Tibial nerve (tissue), 4 donors: ENCODE measurements around the gene OR13A1. TPM values are rescaled to one million over a fixed set of nuclear protein-coding genes. Genes with fewer than 3 reads are reported as not detected.
"Not testable (repeated sequence)": the region's sequence is repeated elsewhere in the genome, so short reads cannot be mapped to it uniquely, and the experiment has no call there.

Experiments
- DNase-seq, 2 donors: peaks; one replicate each; pipeline ENCODE4 v3.0.0-alpha.2; 2019; ENCODE audit warnings: low spot score in 2 of 2
- H3K27ac ChIP-seq, 4 donors: fragments of 200-600 bp; sonication (generic) in 3 of 4; one replicate each; pipeline ENCODE4 v1.5.1; 2017 to 2019; ENCODE audit warnings: mild to moderate bottlenecking in 1 of 4
- H3K27me3 ChIP-seq, 2 donors: fragments of 200-600 bp; sonication (generic) in 1 of 2; one replicate each; pipeline versions ENCODE4 v1.5.1 to v1.6.0; 2017 to 2019
- H3K36me3 ChIP-seq, 3 donors: fragments of 200-600 bp; sonication (generic); one replicate each; pipeline ENCODE4 v1.5.1; 2018 to 2019
- H3K4me1 ChIP-seq, 4 donors: fragments of 200-600 bp; sonication (generic) in 3 of 4; one replicate each; pipeline ENCODE4 v1.5.1; 2017 to 2019
- H3K4me3 ChIP-seq, 4 donors: fragments of 200-600 bp; sonication (generic) in 3 of 4; one replicate each; pipeline ENCODE4 v1.5.1; 2017 to 2019; ENCODE audit warnings: mild to moderate bottlenecking in 1 of 4, moderate library complexity in 1 of 4
- H3K9me3 ChIP-seq, 4 donors: fragments of 200-600 bp; sonication (generic) in 3 of 4; one replicate each; pipeline ENCODE4 v1.5.1; 2017 to 2019
- CTCF ChIP-seq, 5 experiments: fragments of 200-600 bp in 3 of 5; fragments of 450-650 bp in 2 of 5; sonication (generic) in 3 of 5; IDR thresholded peaks; one replicate each; pipeline ENCODE4 v1.5.1; 2016 to 2019; ENCODE audit warnings: antibody characterized with exemption in 5 of 5, mild to moderate bottlenecking in 3 of 5, moderate library complexity in 2 of 5
- EP300 ChIP-seq, 2 donors: sonication (generic); formaldehyde crosslinking; IDR thresholded peaks; one replicate each; pipeline ENCODE4 v1.6.1; 2017; ENCODE audit warnings: antibody characterized with exemption in 2 of 2, mild to moderate bottlenecking in 1 of 2
- POLR2A ChIP-seq, 2 donors: fragments of 450-650 bp; IDR thresholded peaks; one replicate each; pipeline ENCODE4 v1.6.1; 2017; ENCODE audit warnings: antibody characterized with exemption in 2 of 2, mild to moderate bottlenecking in 2 of 2, moderate library complexity in 2 of 2
- WGBS, 2 donors: methylation state at CpG; one replicate each; pipeline ENCODE4 v1.1.5; 2018; 5-methylcytosine and 5-hydroxymethylcytosine counted together
- total RNA-seq, 4 donors: library from RNA; depleted of rRNA; stranded (reverse); fragments of >200 nt; gene quantifications; one replicate each; pipeline ENCODE4 v1.1.0, GENCODE V29; 2016

Gene OR13A1
- total RNA-seq, 4 donors from 2014 or later = not detected

- H3K9me3 ChIP-seq = peaks cover 0 to 9% (median 0%) of the 10 kb centered on the region in 4 donors
- no peaks in the 10 kb centered on the region for H3K36me3 ChIP-seq
- TF ChIP-seq CTCF (IDR thresholded peaks at IDR 0.05) (no peak), POLR2A (IDR thresholded peaks at IDR 0.05) (no peak), EP300 (IDR thresholded peaks at IDR 0.05) (no peak)
- H3K4me3 ChIP-seq = no peak overlapping the region
- H3K4me1 ChIP-seq = no peaks in the 10 kb centered on the region
- no peak overlapping the region for H3K27ac ChIP-seq
- no peaks in the 10 kb centered on the region for H3K27me3 ChIP-seq
- no peak for DNase-seq
- WGBS, 2 donors = 83 to 95% methylated on average over 1 of the region's 1 CpG
Measured at GRCh38 chr10:45286980-45287379, 28.4 kb downstream of the OR13A1 start.

GRCh38 chr10:45282061-45282460, 33.3 kb downstream of the OR13A1 start:
- no peaks in the 10 kb centered on the region for H3K27me3 ChIP-seq
- WGBS, 2 donors = 65 to 69% methylated on average over 4 of the region's 4 CpGs
- TF ChIP-seq POLR2A (IDR thresholded peaks at IDR 0.05) (no peak), CTCF (IDR thresholded peaks at IDR 0.05) (no peak), EP300 (IDR thresholded peaks at IDR 0.05) (no peak)
- H3K4me1 ChIP-seq = peaks cover 0 to 5% (median 0%) of the 10 kb centered on the region in 4 donors
- no peak for DNase-seq
- H3K4me3 ChIP-seq = no peak overlapping the region
- H3K9me3 ChIP-seq = peaks cover 0 to 6% (median 0%) of the 10 kb centered on the region in 4 donors
- no peaks in the 10 kb centered on the region for H3K36me3 ChIP-seq
- H3K27ac ChIP-seq = no peak overlapping the region

DNA sequence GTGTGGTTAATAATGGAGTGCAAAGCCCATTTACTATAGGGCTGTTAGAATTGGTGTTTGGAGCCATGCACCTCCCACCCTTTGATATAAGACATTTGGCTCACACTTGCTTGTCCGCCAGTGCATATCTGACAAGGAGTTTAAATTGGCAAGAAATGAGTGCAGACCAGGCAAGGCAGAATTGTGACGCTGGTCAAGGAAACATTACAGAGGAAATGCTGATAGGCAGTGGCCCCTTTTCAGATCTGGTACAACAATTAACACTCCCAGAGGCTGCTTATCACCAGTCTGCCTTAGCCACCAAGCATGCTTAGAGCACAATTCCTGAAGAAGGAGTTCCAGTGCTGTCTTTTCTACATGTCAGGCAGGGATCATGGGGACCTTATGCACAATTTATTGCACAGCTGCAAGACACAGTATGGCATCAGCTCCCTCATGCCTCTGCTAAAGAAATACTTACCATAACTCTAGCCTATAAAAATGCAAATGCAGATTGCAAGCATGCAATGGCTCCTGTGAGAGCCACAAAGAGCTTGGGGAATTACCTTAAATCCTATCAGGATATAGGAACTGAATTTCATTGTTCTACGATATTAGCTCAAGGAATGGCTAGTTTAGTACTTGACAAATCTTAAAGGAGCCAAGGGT, 35.2 kb downstream of the OR13A1 start:
- H3K9me3 ChIP-seq = no peaks in the 10 kb centered on the region
- no peaks in the 10 kb centered on the region for H3K27me3 ChIP-seq
- WGBS, 2 donors = 22 to 23% methylated on average over 3 of the region's 3 CpGs
- DNase-seq = no peak
- H3K36me3 ChIP-seq = no peaks in the 10 kb centered on the region
- H3K27ac ChIP-seq = no peak overlapping the region
- no peak overlapping the region for H3K4me3 ChIP-seq
- TF ChIP-seq CTCF (IDR thresholded peaks at IDR 0.05) (no peak), EP300 (IDR thresholded peaks at IDR 0.05) (no peak), POLR2A (IDR thresholded peaks at IDR 0.05) (no peak)
- peaks cover 0 to 5% (median 0%) of the 10 kb centered on the region in 4 donors for H3K4me1 ChIP-seq

DNA sequence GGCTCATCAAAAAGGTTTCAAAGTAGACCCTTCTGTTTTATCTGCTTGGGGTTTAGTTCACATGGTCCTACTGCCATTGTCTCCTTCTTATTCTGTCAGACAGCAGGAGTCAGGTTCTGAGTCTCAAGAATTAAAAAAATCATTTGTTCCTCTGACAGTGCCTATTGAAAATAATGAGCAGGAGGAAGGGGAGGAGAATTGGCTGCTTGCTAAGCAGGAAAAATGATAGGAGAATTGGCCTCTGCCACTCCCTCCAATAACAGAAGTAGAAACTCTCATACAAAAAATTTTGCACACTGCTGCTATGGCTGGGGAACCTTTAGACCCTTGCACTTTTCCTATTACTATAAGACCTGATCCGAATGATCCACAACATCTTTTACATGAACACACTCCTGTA, 35.7 kb downstream of the OR13A1 start:
- H3K4me1 ChIP-seq = peaks cover 0 to 5% (median 0%) of the 10 kb centered on the region in 4 donors
- TF ChIP-seq POLR2A (IDR thresholded peaks at IDR 0.05) (no peak), CTCF (IDR thresholded peaks at IDR 0.05) (no peak), EP300 (IDR thresholded peaks at IDR 0.05) (no peak)
- no peaks in the 10 kb centered on the region for H3K27me3 ChIP-seq
- H3K36me3 ChIP-seq = no peaks in the 10 kb centered on the region
- H3K4me3 ChIP-seq = no peak overlapping the region
- H3K9me3 ChIP-seq = no peaks in the 10 kb centered on the region
- H3K27ac ChIP-seq = no peak overlapping the region
- WGBS, 2 donors = 68 to 76% methylated on average over 1 of the region's 1 CpG
- DNase-seq = no peak

DNA sequence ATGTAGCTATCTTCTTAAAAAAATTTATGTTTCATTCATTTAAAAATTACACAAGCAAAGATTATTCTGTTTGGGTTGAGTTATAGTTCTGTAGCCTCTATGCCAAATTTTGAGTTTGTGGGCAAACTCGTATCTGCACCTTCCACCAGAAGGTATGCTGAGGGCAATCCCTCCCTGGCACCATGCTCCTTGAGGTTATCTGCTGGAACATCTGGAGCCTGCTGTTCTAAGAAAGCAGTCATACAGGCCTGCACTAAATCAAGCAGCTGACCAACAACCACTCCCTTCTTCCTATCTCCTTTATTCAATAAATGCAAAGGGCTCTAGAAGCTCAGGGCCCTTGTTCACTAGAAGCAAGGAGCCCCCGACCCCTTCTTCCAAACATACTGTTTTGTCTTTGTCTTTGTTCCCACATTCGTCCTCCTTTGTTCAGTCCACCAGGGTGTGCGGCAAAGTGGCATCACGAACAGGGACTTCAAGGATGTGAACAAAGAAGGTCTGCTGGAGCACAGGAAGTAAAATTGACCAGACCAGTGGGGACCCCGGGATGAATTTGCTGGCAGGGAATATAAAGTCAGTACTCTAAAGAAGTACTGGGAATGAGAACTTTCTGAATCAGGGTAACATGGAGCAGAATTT, 36.4 kb downstream of the OR13A1 start:
- Histone ChIP-seq H3K27ac (no peak overlapping the region), H3K4me1 (peaks cover 0 to 5% (median 0%) of the 10 kb centered on the region in 4 donors), H3K36me3 (no peaks in the 10 kb centered on the region), H3K9me3 (no peaks in the 10 kb centered on the region), H3K27me3 (no peaks in the 10 kb centered on the region), H3K4me3 (no peak overlapping the region)
- 60 to 79% methylated on average over 6 of the region's 6 CpGs for WGBS, 2 donors
- no peak for DNase-seq
- no peak for TF ChIP-seq CTCF (IDR thresholded peaks at IDR 0.05)
- no peak for TF ChIP-seq EP300 (IDR thresholded peaks at IDR 0.05)
- no peak for TF ChIP-seq POLR2A (IDR thresholded peaks at IDR 0.05)

- not testable (repeated sequence) for DNase-seq, H3K27ac ChIP-seq, H3K36me3 ChIP-seq, H3K4me1 ChIP-seq, H3K9me3 ChIP-seq, H3K27me3 ChIP-seq, H3K4me3 ChIP-seq
Measured at GRCh38 chr10:45276146-45276545, 39.3 kb downstream of the OR13A1 start.
